Suppressor macrophage treated with lipopolysaccharide for 1 hour (primary cell): ENCODE measurements around the gene NPEPPS.
"Not testable (repeated sequence)": the region's sequence is repeated elsewhere in the genome, so short reads cannot be mapped to it uniquely, and the experiment has no call there.

Source experiments
- DNase-seq, 3 donors: peaks; one replicate each; pipeline ENCODE4 v3.0.0-alpha.2; 2020 to 2022

Gene NPEPPS

GRCh38 chr17:47562406-47562705 lies 31.4 kb downstream of the NPEPPS start:
- DNase-seq: not testable (repeated sequence)

DNA sequence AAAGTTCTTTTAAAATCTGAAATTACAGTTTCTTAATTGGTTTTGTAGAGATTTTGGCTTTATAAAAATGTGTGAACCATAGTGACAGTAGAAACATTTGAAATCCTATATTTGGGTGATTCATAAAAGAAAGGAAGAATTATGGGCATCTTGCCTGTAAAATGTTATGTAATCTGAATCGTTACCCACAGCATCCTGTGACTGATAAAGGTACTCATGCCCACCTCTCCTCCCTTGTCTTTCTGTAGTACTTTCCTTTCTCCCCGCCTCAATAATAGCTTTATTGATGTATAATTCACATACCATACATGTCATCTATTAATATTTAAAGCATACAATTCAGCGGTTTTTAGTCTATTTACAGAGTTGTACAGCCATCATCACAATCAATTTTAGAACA lies 36.4 kb downstream of the NPEPPS start:
- not testable (repeated sequence) for DNase-seq

- peak; percentile 11 to 54 (median 42) for DNase-seq
These were observed 41.7 kb downstream of the NPEPPS start for GRCh38 chr17:47572561-47572960.

DNA sequence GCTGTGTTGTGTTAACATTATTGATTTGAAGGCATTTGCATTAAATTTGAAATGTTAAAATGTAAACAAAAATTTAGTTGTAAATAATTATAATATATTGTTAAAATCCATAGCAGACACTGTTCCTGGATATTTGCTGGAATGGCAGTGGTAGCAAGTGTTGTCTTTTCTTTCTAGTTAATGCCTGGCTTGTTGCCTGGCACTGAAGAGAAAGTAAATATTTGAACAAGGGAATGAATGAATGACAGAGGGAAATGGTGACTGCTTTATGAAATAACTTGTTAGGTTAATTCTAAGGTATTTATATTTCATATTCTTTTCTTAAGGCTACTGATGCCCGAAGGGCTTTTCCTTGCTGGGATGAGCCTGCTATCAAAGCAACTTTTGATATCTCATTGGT lies 51.5 kb downstream of the NPEPPS start:
- DNase-seq: not testable (repeated sequence)

DNA sequence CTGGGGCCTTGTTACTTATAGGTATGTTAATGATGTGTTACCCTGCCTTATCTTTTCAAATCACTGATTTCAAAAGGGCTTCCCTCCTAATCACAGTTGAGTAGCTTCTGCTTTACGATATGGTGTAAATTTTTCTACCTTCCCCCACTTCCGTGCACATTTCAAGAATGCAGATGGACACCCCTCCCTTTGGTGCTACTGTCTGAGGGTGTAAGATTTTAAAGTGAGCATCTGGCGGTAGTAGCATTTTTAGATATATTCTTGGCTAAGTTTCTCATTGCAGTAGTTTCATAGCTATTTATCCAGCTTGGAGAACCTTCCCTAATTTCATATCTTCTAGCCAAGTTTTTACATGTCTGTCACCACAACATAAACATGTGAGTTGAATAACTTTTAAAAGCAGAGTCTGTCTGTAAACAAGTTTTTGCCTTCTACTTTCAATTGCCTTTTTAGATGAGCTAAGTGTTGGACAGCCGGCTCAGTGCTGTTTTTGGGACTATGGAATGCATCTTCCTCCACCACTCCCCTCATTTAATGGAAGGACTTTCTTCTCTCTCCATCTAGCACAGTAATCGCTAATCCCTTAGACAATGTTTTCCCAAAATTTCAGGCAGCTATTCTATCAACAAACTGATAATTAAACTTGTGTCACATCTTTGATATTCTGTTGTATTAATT lies 55.6 kb downstream of the NPEPPS start:
- DNase-seq: not testable (repeated sequence)

DNA sequence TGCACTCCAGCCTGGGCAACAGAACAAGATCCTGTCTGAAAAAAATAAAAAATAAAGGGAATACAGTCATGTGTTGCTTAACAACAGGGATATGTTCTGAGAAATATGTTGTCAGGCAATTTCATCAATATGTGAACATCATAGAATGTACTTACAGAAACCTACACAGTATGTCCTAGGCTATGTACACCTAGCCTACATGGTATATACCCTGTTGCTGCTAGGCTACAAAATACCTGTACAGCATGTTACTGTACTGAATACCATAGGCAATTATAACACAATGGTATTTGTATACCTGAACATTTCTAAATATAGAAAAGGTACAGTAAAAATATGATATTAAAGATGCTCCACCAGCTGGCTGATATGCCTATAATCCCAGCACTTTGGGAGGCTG lies 62.6 kb downstream of the NPEPPS start:
- DNase-seq: not testable (repeated sequence)

- no peak for DNase-seq
These were observed 73.1 kb downstream of the NPEPPS start for GRCh38 chr17:47603830-47604597.

- no peak for DNase-seq
These were observed 73.7 kb downstream of the NPEPPS start for GRCh38 chr17:47604598-47604927.

DNA sequence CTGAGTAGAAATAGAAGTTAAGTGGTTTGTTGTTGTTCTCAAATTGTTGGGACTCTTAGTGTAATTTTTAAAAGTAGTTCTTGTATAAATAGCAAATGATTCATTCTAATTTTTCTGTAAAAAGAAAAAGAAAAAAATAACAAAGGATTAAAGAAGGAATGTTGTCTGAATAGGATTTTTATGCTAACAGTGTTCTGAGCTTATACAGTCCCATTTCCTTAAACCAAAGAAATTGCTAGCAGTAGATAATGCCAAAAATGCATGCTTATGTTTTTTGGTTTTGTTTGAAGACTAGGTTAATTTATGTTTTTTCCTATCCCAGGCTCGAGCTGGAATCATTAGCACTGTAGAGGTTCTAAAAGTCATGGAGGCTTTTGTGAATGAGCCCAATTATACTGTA lies 74.1 kb downstream of the NPEPPS start:
- no peak for DNase-seq

DNA sequence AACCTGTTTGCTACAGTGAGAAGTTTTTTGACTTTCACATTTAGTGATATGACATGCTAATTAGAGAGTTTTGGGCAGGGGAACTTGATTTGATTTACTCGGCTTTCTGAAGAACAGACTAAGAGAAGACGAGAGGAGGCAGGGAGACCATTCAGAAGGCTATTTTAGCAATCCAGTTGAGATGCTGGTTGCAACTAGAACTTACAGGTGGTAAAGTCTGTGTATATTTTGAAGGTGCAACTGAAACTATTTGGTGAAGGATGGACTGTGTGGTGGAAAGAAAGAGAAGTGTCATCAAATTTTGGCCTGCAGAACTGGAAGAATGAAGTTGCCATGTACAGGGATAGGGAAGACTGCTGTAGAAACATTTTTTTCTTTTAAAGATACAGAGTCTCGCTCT lies 76.6 kb downstream of the NPEPPS start:
- DNase-seq: no peak

GRCh38 chr17:47611372-47612350 lies 80.8 kb downstream of the NPEPPS start:
- DNase-seq: no peak

DNA sequence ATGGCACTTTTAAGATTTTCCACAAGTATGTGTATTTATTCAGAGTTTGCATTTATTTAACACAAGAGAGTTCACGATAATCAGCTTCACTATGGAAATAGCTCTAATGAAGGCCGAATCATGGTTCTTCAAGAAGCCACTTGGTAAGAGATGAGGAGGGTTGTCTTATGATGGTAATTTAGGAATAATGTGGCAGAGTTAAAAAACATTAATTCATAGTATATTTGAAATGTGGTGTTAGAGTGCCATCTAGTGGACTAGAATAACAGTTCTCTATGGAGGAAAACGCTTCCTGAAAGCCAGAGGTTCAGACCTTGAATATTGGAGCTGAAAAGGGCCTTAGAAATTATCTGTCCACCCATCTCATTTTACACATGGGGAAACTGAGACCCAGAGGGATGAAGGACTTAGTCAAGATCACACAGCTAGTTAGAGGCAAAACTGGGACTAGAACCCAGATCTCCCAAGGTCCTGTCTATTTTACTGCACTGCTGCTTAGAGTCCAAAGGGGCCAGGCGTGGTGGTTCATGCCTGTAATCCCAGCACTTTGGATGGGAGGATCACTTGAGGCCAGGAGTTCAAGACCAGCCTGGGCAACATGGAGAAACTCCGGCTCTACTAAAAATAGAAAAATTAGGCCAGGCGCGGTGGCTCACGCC lies 85.0 kb downstream of the NPEPPS start:
- DNase-seq: peak; percentile 62 to 83 (median 74)

DNA sequence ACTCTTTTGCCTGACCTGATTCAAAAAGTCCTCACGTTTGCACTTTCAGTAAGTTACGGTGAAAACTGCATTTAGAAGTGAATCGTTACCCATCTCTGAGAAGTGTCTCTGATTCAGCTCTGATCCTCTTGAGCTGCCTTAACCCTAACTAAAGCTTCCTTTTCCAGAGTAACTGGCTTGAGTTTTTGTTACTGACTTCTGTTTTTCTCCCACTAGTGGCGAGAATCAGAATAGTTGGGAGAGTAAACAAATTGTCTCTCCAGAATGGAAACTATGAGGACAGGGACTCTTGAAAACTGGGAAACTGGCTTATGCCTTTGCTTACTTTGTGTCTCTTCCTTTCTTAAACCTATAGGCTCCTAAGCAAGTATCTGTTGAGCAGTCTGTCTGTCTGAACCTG lies 87.5 kb downstream of the NPEPPS start:
- DNase-seq: peak; percentile 17 to 34 (median 28)

DNA sequence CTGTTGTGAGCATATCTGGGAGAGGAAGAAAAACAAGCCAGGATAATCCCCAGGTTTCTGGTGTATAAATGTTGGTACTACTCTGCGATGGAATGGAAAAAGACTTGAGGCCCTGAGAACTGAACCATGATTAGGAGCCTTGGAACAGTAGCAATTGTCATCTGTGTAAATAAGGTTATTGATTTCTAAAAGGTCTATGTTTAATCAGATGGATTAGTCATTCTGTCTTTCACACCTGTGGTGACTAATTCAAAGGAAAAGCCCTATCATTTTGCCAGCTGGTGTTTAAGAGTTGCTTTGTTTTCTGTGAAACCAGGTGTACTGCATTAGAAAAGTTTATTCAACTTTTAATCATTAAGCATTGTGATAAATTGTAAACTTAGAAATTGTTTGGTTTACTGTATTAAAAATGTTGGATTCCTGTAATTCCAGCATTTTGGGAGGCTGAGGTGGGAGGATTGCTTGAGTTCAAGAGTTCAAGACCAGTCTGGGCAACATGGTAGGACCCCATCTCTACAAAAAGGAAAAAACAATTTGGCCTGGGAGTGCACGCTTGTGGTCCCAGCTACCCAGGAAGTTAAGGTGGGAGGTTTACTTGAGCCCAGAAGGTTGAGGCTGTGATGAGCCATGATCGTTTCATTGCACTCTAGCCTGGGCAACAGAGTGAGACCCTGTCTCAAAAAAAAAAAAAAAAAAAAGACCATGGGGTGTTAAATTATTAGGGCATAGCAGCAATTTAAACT lies 89.8 kb downstream of the NPEPPS start:
- DNase-seq: no peak

DNA sequence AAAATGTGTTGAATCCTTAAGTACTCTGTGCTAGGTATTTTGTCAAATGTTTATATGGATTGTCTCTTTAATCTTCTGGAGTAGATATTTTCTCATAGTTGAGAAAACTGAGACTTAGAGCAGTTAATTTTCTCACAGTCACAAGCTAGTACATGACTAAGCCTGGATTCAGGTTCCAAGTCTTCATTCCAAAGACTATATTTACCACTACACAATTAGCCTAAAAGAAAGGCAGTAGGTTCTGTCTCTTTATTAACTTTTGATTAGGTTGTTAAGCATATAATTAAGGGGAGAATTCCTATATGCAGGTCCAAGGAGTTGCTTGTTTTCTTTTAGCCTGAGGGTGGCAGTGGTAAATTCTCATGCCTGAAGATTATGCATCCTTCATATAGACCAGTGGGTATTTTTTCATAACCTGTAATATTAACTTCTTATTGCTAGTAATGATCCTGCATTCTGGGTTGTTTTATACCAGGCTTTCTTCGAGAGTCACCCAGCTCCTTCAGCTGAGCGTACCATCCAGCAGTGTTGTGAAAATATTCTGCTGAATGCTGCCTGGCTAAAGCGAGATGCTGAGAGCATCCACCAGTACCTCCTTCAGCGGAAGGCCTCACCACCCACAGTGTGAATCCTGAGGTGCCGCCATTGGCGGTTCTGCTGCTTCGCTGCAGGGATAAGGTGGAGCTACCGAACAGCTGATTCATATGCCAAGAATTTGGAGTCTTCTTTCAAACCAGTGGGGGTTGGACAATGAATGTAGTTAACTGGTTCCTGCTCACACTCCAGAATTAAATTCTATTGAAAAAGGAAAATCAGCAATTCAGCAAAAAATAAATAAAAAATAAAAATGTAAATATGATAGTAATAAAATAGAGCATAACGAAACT lies 90.6 kb downstream of the NPEPPS start:
- DNase-seq: no peak

DNA sequence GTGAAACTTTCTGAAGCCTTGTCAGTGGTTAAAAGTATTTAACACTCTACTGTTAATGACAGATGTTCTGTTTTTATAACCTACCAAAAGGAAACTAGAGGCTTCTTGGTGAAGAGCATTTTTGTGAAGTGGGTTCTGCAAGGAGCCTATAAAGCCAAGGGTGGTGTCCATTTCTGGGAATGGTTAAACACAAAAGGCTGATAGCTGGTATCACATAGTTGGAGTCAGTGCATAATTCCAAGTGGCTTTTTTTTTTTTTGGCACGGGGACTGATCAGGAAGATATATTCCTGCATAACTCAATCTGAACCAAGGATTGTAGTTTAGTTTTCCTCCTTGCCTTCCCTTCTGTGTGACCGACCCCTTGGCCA lies 91.3 kb downstream of the NPEPPS start:
- DNase-seq: no peak

- DNase-seq: no peak
These were observed 93.8 kb downstream of the NPEPPS start for GRCh38 chr17:47624727-47625068.

DNA sequence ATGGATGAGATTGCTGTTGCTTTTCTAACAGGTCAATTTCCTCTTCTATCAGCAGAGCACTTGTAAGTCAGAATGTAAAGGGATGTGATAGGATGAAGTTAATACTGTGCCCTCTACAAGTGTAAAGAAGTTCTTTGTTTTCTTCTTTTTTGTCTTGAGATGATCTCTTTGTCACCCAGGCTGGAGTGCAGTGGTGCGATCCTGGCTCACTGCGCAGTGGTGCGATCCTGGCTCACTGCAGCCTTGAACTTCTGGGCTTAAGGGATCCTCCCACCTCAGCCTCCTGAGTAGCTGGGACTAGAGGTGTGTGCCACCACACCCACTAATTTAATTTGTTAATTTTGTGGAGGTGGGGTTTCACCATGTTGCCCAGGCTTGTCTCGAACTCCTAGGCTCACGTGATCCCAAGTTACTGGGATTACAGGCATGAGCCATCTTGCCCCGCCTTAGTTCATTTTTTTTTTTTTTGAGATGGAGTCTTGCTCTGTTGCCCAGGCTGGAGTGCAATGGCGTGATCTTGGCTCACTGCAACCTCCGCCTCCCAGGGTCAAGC lies 97.2 kb downstream of the NPEPPS start:
- no peak for DNase-seq

- no peak for DNase-seq
These were observed 98.9 kb downstream of the NPEPPS start for GRCh38 chr17:47629826-47630225.

DNA sequence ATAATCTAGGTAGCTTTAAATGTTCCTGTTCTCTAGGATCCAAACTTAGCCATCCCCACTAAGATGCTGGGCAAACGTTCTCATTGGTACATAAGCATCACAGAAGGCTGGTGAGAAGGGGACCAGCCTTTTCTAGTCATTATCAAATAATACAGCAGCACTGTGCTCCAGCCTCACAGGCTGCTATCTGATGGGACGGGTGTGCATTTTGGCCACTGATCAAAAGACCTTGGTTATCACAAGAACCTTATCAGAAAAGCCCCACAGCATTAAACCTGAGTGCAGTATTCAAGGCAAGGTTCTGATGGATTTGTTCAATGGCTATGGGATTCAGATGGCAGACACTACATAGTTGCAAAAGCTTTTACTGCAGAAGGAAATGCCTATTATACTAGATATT lies 99.7 kb downstream of the NPEPPS start:
- no peak for DNase-seq

- no peak for DNase-seq
These were observed 102.1 kb downstream of the NPEPPS start for GRCh38 chr17:47632991-47633390.
